Panc1 (cell line): ENCODE measurements around the gene UGT1A3. TPM values are rescaled to one million over a fixed set of nuclear protein-coding genes. Genes with fewer than 3 reads are reported as not detected.
A peak's percentile ranks its signal among the peaks of the same experiment; 100 is the strongest.

Source experiments
- ATAC-seq: fragments of 200-7000 bp; cut with Tn5 transposase; 2 replicates; pipeline ENCODE4 v1.9.1; 2020; ENCODE audit warnings: mild to moderate bottlenecking, moderate library complexity
- Bru-seq: library from RNA; stranded (reverse); fragments of 400-500 nt; gene quantifications from one replicate; lab custom pipeline; 2021; lab: Mats Ljungman, UMichigan
- BruChase-seq, 2 experiments: library from RNA; stranded (reverse); fragments of 400-500 nt; gene quantifications; one replicate each; lab custom pipeline; 2021; lab: Mats Ljungman, UMichigan
- BruUV-seq: library from RNA; stranded (reverse); fragments of 400-500 nt; replicated peaks from 2 replicates; lab custom pipeline; 2021; lab: Mats Ljungman, UMichigan
- CTCF ChIA-PET: fragments of 300-600 bp; sonication (Branson Sonifier 250); formaldehyde crosslinking; loops from one replicate; lab custom pipeline; 2022; ENCODE audit warnings: antibody characterized with exemption; lab: Charles Lee
- POLR2A ChIA-PET: fragments of 300-600 bp; sonication (Branson Sonifier 250); formaldehyde crosslinking; loops from one replicate; lab custom pipeline; 2022; ENCODE audit warnings: antibody characterized with exemption; lab: Charles Lee
- DNase-seq: peaks from one replicate; pipeline ENCODE4 v3.0.0-alpha.2; 2010; ENCODE audit warnings: low read depth, low spot score
- H3K27ac ChIP-seq: 2 replicates; pipeline ENCODE4 v1.5.1; 2011; ENCODE audit warnings: mild to moderate bottlenecking, low read length, inconsistent platforms
- H3K27me3 ChIP-seq: fragments of 200-500 bp; sonication (Bioruptor generic); 2 replicates; pipeline ENCODE4 v1.6.0; 2014; ENCODE audit warnings: low read length, inconsistent platforms; ENCODE audit not compliant: control insufficient read depth, insufficient read depth
- H3K36me3 ChIP-seq: fragments of 200-500 bp; sonication (Bioruptor generic); 2 replicates; pipeline ENCODE4 v1.5.1; 2014; ENCODE audit warnings: inconsistent platforms, mild to moderate bottlenecking, low read length, moderate library complexity; ENCODE audit not compliant: control insufficient read depth, insufficient read depth
- H3K4me1 ChIP-seq: 2 replicates; pipeline ENCODE4 v1.5.1; 2011; ENCODE audit warnings: inconsistent platforms, mild to moderate bottlenecking, low read length, moderate library complexity; ENCODE audit not compliant: control insufficient read depth, insufficient read depth
- H3K4me3 ChIP-seq, 2 experiments: 2 replicates each; pipeline ENCODE4 v1.5.1; 2011 to 2012; ENCODE audit warnings: low read depth in 2 of 2, low read length in 2 of 2, mild to moderate bottlenecking in 2 of 2, inconsistent platforms in 1 of 2, moderate library complexity in 1 of 2
- H3K9me3 ChIP-seq: fragments of 200-500 bp; sonication (Bioruptor generic); 2 replicates; pipeline ENCODE4 v1.5.1; 2014; ENCODE audit warnings: low read depth, mild to moderate bottlenecking, inconsistent platforms, low read length, moderate library complexity; ENCODE audit not compliant: control insufficient read depth, insufficient read depth
- POLR2AphosphoS5 ChIP-seq: IDR thresholded peaks from 2 replicates; pipeline ENCODE4 v1.6.1; 2012; ENCODE audit warnings: mild to moderate bottlenecking, low read depth, low read length, moderate library complexity
- SIN3A ChIP-seq: IDR thresholded peaks from 2 replicates; pipeline ENCODE4 v1.6.1; 2012; ENCODE audit warnings: low read depth, mild to moderate bottlenecking, low read length, moderate library complexity, borderline replicate concordance; ENCODE audit not compliant: insufficient read depth
- TCF7L2 ChIP-seq: IDR thresholded peaks from 2 replicates; pipeline ENCODE4 v1.6.1; 2011; ENCODE audit warnings: mild to moderate bottlenecking, low read depth, low read length, inconsistent platforms
- in situ Hi-C: cut with HindIII; loops from 2 replicates; pipeline ENCODE4 v1.10.0; 2016; ENCODE audit warnings: low sequenced_read_pairs, low pct_unique_long_range_greater_than_20kb
- intact Hi-C: fragments of 100-400 bp; cut with micrococcal nuclease; formaldehyde crosslinking; loops from one replicate; pipeline ENCODE4 v1.10.0; 2022; ENCODE audit not compliant: unreplicated experiment
- long read RNA-seq: library from polyadenylated mRNA; unstranded; transcript quantifications from one replicate; pipeline ENCODE4 v2.0.0, GENCODE V29; 2021; ENCODE audit not compliant: unreplicated experiment
- polyA plus RNA-seq: library from polyadenylated mRNA; unstranded; fragments of >200 nt; gene quantifications from one replicate; pipeline ENCODE4 v1.2.1, GENCODE V29; 2012; ENCODE audit warnings: missing spikeins; ENCODE audit not compliant: insufficient read length
- total RNA-seq: library from RNA; stranded (reverse); gene quantifications from one replicate; pipeline ENCODE4 v1.2.1, GENCODE V29; 2021; ENCODE audit not compliant: unreplicated experiment
- TF ChIP-seq, protein P1 (sequence below), 2 experiments: IDR thresholded peaks; 2 replicates each; pipeline ENCODE4 v1.6.1; 2011 to 2012; ENCODE audit warnings: low read depth in 2 of 2, control low read depth in 1 of 2, low read length in 1 of 2, mild to moderate bottlenecking in 1 of 2, moderate library complexity in 1 of 2; ENCODE audit not compliant: insufficient read depth in 1 of 2
- TF ChIP-seq, protein P2 (sequence below): fragments of 450-650 bp; IDR thresholded peaks from 2 replicates; pipeline ENCODE4 v1.5.1; 2017; ENCODE audit warnings: mild to moderate bottlenecking

Gene UGT1A3
- total RNA-seq (not detected), Bru-seq, nascent RNA (not detected), BruChase-seq, experiment 1, labeled RNA remaining after a 2-hour chase (percentile 25 among the genes with signal in this experiment), BruChase-seq, experiment 2, labeled RNA remaining after a 6-hour chase (not detected)
- not detected for polyA plus RNA-seq
- long read RNA-seq: 0 reads

DNA sequence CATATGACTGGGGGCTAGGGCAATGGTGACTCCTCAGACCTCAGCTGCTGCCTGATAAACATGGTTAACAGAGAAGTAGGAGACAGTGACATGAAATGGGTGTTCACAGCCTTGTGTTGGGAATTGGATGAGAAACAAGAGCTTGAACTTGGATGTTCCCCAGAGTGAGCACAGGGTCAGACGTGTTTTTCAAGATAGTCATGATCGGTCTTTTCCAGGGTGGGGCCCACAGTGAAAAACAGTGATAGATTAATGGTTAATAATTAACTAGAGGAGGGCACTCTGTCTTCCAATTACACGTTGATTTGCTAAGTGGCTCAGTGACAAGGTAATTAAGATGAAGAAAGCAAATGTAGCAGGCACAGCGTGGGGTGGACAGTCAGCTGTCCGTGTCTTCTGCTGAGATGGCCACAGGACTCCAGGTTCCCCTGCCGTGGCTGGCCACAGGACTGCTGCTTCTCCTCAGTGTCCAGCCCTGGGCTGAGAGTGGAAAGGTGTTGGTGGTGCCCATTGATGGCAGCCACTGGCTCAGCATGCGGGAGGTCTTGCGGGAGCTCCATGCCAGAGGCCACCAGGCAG is at the start of gene UGT1A3:
Gene UGT1A3, plus strand, starts transcription at position 320 of the 579 bp plus-strand sequence. Its CDS starts 85 bp downstream, at position 405.
- in situ Hi-C loops: no loop called here
- Histone ChIP-seq H3K9me3 (no peaks in the 10 kb centered on the region), H3K4me3 (no peak within 1 kb of the TSS), H3K4me1 (no peaks in the 10 kb centered on the region), H3K36me3 (no peaks in the 10 kb centered on the region), H3K27me3 (no peaks in the 10 kb centered on the region), H3K27ac (no peak within 1 kb of the TSS)
- ChIA-PET POLR2A (no interaction called here), CTCF (no interaction called here)
- TF ChIP-seq TCF7L2: no peak
- TF ChIP-seq, protein P1, sequence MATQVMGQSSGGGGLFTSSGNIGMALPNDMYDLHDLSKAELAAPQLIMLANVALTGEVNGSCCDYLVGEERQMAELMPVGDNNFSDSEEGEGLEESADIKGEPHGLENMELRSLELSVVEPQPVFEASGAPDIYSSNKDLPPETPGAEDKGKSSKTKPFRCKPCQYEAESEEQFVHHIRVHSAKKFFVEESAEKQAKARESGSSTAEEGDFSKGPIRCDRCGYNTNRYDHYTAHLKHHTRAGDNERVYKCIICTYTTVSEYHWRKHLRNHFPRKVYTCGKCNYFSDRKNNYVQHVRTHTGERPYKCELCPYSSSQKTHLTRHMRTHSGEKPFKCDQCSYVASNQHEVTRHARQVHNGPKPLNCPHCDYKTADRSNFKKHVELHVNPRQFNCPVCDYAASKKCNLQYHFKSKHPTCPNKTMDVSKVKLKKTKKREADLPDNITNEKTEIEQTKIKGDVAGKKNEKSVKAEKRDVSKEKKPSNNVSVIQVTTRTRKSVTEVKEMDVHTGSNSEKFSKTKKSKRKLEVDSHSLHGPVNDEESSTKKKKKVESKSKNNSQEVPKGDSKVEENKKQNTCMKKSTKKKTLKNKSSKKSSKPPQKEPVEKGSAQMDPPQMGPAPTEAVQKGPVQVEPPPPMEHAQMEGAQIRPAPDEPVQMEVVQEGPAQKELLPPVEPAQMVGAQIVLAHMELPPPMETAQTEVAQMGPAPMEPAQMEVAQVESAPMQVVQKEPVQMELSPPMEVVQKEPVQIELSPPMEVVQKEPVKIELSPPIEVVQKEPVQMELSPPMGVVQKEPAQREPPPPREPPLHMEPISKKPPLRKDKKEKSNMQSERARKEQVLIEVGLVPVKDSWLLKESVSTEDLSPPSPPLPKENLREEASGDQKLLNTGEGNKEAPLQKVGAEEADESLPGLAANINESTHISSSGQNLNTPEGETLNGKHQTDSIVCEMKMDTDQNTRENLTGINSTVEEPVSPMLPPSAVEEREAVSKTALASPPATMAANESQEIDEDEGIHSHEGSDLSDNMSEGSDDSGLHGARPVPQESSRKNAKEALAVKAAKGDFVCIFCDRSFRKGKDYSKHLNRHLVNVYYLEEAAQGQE (IDR thresholded peaks at IDR 0.05; ENCODE audit: insufficient read depth in 1 of 2, low read depth in 2 of 2, low read length in 1 of 2): no peak
- TF ChIP-seq, protein P2, sequence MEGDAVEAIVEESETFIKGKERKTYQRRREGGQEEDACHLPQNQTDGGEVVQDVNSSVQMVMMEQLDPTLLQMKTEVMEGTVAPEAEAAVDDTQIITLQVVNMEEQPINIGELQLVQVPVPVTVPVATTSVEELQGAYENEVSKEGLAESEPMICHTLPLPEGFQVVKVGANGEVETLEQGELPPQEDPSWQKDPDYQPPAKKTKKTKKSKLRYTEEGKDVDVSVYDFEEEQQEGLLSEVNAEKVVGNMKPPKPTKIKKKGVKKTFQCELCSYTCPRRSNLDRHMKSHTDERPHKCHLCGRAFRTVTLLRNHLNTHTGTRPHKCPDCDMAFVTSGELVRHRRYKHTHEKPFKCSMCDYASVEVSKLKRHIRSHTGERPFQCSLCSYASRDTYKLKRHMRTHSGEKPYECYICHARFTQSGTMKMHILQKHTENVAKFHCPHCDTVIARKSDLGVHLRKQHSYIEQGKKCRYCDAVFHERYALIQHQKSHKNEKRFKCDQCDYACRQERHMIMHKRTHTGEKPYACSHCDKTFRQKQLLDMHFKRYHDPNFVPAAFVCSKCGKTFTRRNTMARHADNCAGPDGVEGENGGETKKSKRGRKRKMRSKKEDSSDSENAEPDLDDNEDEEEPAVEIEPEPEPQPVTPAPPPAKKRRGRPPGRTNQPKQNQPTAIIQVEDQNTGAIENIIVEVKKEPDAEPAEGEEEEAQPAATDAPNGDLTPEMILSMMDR: no peak
- no peak for TF ChIP-seq SIN3A
- TF ChIP-seq POLR2AphosphoS5: no peak
- intact Hi-C loops: loop anchor here (10.0 kb wide), 1 partner anchor 114 kb away; the partner anchor contains the start of gene UGT1A8
- DNase-seq (no peak), ATAC-seq (no peak)
- no TSS peak for BruUV-seq

- intact Hi-C loops (no loop called here), in situ Hi-C loops (no loop called here)
- ChIA-PET POLR2A (no interaction called here), CTCF (no interaction called here)
- Histone ChIP-seq H3K4me1 (no peaks in the 10 kb centered on the region), H3K4me3 (no peak overlapping the region), H3K9me3 (no peaks in the 10 kb centered on the region), H3K36me3 (no peaks in the 10 kb centered on the region), H3K27ac (no peak overlapping the region), H3K27me3 (no peaks in the 10 kb centered on the region)
- BruUV-seq: no TSS peak
- DNase-seq (no peak), ATAC-seq (no peak)
- TF ChIP-seq TCF7L2 (no peak), POLR2AphosphoS5 (no peak), SIN3A (no peak)
- TF ChIP-seq, protein P1 (IDR thresholded peaks at IDR 0.05; ENCODE audit: insufficient read depth in 1 of 2, low read depth in 2 of 2, low read length in 1 of 2): no peak
- TF ChIP-seq, protein P2: no peak
Measured at GRCh38 chr2:233679196-233679595, 49.6 kb upstream of the UGT1A3 start.
